UCSD-AML1 (cell line): ENCODE results near the gene MARS1.
"Not testable (repeated sequence)": the region's sequence is repeated elsewhere in the genome, so short reads cannot be mapped to it uniquely, and the experiment has no call there.

Experiments
- DNase-seq: peaks from one replicate; lab custom pipeline; 2025; ENCODE audit not compliant: unreplicated experiment; lab: John Stamatoyannopoulos, UW

Gene MARS1

DNA sequence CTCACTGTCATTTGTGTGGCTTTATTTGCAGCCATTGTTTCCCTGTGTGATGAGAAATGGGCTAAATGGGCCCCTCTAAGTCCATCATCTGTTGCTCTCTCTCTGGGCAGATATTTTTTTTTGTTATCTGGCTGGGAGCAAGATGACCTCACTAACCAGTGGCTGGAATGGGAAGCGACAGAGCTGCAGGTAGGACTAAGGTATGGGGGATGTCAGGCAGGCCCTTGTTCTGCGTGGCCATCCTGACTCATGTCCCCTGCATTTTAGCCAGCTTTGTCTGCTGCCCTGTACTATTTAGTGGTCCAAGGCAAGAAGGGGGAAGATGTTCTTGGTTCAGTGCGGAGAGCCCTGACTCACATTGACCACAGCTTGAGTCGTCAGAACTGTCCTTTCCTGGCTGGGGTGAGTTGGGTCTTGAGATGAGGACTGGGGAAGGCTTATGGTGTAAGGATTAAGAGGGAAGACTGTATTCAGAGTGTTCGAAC is 1.3 kb downstream of the MARS1 start:
- DNase-seq: no peak

DNA sequence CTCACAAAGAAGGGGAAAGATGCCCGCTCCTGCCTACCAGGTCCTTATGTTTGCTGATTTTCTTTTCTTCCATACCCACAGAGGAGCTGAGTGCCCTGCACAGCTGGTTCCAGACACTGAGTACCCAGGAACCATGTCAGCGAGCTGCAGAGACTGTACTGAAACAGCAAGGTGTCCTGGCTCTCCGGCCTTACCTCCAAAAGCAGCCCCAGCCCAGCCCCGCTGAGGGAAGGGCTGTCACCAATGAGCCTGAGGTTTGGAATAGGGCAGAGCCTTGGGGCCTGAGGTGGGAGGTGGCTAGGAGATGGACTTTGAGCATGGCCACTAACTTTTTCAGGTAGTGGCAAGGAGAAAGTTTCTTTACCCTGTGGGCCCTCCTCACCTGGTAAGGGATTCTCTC is 2.3 kb downstream of the MARS1 start:
- DNase-seq: no peak

DNA sequence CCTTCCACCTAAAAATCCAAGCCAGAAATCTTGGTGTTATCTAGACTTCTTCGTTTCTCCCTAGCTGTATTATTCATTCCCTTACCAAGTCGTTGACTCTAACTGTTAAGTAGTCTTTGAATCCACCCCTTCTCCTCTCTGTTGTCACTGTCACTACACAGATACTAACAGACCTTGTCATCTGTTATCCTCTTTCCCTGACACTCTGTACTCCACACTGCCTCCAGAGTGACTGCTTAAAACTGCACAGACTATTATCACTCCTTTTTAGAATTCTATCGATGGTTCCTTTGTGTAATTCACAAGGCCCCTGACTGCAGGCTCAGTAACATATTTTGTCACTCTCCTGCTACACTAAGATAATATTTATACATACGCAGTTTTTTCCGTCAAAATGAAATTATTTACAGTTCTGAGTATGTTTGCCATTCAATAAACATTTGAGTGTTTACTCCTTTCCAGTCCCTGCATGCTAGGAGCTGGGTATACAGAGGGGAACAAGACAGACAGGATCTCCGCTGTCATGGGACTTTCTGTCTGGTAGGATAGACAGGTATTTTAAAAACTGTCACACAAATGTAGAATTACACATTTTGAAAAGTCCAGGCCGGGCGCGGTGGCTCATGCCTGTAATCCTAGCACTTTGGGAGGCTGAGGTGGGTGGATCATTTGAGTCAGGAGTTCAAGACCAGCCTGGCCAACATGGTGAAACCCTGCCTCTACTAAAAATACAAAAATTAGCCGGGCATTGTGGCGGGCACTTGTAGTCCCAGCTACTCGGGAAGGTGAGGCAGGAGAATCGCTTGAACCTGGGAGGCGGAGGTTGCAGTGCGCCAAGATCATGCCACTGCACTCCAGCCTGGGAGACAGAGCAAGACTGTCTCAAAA is 3.8 kb downstream of the MARS1 start:
- no peak for DNase-seq

DNA sequence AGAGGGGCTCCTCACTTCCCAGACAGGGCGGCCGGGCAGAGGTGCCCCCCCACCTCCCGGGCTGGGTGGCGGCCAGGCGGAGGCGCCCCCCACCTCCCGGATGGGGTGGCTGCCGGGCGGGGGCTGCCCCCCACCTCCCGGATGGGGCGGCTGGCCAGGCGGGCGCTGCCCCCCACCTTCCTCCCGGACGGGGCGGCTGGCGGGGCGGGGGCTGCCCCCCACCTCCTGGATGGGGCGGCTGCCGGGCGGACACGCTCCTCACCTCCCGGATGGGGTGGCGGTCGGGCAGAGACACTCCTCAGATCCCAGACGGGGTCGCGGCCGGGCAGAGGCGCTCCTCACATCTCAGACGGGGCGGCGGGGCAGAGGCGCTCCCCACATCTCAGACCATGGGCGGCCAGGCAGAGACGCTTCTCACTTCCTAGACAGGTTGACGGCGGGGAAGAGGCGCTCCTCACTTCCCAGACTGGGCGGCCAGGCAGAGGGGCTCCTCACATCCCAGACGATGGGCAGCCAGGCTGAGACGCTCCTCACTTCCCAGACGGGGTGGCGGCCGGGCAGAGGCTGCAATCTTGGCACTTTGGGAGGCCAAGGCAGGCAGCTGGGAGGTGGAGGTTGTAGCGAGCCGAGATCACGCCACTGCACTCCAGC is 7.3 kb downstream of the MARS1 start:
- DNase-seq: not testable (repeated sequence)

DNA sequence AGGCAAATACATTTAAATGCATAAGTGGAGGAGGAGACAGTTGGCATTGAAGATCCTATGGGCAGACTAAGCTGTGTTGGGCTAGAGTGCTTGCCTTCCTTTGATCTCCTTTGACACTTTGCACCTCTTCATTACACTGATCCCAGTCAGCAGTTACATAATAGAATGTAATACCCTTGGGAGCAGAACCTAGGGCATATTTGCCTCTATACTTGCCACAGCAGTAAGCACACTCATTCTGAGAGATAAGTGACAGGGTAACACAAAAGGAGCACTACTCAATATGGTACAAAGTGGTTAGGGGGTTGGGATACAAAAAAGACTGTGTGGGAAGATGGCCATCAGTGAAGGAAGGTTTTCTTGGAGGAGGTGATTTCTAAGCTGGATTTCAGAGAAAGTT is 9.0 kb downstream of the MARS1 start:
- no peak for DNase-seq

DNA sequence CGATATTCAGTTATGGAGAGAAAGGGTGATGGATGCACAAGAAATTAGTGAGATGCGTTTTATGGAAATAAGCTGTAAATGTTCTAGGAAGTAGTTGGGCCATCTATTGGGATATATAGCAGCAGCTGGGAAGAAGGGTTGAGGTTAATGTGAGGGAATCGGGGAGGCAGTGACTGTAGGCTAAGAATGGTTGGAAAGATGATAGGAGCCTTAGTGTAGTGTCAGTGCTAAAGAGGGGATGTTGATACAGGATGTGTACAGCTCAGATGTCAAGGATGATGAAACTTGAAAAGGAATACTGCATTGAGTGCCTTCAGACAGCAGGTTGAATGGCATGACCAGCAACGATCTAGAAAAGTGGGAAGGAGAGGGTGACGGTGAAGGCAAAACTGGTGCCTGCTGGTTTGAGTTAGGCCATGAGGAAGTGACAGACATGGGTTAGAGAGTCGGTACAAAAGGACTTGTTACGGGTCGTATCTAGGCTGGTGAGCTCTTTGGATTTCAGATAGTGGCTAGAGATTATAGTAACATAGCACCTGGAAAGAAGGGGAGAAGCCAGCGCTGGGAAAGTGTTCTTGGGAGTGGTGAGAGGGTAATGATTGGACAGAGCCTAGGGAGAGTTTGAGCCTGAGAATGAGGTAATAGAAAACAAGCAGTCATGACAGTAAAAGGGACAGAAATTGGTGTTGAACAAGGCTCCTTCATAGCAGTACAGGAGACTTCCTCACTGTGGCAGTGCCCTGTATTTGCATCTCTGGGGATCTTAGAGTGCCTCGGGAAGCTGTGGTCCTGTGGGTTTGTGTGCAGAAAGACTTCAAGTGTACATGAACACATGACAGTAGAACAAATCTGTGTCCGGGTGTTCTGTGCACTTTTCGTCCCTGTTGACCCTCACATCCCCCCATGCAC is 9.6 kb downstream of the MARS1 start:
- no peak for DNase-seq

DNA sequence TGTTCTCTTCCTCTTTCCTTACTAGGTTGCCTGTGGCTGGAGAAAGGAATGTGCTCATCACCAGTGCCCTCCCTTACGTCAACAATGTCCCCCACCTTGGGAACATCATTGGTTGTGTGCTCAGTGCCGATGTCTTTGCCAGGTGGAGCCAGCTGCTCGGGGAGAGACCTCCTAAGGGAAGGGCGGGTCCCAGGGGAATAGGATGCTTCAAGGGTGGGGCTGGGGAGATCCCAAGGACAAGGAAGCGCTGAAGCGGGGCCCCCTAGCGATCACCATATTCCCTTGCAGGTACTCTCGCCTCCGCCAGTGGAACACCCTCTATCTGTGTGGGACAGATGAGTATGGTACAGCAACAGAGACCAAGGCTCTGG is 10.2 kb downstream of the MARS1 start:
- DNase-seq: no peak

DNA sequence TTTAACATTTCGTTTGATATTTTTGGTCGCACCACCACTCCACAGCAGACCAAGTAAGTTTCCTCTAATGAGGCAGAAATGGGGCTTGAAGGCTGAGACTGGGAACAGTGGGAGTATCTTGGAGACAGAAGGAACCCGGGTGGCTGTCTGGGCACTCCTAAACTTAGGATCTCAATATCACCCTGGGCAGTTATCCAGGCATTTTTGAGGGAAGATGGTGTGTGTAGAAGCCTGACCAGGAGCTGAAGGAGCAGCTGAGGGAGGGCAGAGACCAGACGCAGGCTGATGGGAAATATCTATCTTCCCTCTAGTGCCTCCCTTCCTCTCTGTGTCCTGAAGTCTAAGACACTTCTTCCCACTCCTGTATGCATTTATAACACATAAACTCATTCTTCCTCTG is 10.7 kb downstream of the MARS1 start:
- no peak for DNase-seq

DNA sequence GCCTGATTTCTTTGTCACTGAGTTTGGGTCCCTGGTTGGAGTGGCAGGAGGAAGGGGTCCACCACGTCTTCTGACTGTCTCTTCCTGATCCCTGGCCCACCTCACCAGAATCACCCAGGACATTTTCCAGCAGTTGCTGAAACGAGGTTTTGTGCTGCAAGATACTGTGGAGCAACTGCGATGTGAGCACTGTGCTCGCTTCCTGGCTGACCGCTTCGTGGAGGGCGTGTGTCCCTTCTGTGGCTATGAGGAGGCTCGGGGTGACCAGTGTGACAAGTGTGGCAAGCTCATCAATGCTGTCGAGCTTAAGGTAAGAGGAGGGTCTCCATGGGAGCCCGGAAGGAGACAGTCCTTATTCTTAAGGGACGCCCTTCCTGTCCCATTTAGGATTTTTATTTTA is 12.3 kb downstream of the MARS1 start:
- DNase-seq: no peak

DNA sequence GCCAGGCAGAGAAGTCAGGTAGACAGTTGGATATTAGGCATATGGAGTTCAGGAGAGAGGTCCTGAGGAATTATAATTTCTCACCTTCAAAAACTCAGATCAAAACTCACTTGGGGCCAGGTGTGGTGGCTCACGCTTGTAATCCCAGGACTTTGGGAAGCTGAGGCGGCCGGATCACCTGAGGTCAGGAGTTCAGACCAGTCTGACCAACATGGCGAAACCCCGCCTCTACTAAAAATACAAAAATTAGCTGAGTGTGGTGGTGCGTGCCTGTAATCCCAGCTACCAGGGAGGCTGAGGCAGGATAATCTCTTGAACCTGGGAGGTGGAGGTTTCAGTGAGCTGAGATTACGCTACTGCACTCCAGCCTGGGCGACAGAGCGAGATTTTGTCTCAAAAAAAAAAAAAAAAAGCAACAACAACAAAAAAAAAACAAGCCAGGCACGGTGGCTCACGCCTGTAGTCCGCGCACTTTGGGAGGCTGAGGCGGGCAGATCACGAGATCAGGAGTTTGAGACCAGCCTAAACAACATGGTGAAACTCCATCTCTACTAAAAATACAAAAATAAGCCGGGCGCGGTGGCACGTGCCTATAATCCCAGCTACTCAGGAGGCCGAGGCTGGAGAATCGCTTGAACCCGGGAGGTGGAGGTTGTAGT is 14.6 kb downstream of the MARS1 start:
- not testable (repeated sequence) for DNase-seq

DNA sequence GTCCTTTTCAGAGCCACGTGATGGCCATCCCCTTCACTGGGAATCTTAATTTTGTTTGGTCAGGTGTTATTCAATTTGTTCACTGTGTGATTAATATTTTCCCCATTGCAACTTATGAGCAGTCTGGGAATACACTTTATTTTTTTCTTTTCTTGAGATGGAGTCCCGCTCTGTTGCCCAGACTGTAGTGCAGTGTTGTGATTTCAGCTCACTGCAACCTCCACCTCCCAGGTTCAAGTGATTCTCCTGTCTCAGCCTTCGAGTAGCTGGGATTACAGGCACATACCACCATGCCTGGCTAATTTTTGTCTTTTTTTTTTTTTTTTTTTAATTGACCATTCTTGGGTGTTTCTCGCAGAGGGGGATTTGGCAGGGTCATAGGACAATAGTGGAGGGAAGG is 18.7 kb downstream of the MARS1 start:
- not testable (repeated sequence) for DNase-seq

DNA sequence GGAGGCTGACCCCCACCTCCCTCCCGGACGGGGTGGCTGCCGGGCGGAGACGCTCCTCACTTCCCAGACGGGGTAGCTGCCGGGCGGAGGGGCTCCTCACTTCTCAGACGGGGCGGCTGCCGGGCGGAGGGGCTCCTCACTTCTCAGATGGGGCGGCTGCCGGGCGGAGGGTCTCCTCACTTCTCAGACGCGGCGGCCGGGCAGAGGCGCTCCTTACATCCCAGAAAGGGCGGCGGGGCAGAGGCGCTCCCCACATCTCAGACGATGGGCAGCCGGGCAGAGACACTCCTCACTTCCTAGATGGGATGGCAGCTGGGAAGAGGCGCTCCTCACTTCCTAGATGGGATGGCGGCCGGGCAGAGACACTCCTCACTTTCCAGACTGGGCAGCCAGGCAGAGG is 19.9 kb downstream of the MARS1 start:
- not testable (repeated sequence) for DNase-seq

DNA sequence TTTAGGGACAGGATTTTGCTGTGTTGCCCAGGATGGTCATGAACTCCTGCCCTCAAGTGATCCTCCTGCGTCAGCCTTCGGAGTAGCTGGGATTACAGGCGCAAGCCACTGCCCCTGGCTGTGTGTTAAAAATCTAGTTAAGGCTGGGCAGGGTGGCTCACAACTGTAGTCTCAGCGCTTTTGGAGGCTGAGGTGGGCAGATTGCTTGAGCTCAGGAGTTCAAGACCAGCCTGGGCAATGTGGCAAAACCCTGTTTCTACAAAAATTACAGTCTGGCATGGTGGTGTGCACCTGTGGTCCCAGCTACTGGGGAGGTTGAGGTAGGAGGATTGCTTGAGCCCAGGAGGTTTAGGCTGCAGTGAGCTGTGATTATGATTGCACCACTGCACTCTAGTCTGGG is 23.3 kb downstream of the MARS1 start:
- DNase-seq: no peak

DNA sequence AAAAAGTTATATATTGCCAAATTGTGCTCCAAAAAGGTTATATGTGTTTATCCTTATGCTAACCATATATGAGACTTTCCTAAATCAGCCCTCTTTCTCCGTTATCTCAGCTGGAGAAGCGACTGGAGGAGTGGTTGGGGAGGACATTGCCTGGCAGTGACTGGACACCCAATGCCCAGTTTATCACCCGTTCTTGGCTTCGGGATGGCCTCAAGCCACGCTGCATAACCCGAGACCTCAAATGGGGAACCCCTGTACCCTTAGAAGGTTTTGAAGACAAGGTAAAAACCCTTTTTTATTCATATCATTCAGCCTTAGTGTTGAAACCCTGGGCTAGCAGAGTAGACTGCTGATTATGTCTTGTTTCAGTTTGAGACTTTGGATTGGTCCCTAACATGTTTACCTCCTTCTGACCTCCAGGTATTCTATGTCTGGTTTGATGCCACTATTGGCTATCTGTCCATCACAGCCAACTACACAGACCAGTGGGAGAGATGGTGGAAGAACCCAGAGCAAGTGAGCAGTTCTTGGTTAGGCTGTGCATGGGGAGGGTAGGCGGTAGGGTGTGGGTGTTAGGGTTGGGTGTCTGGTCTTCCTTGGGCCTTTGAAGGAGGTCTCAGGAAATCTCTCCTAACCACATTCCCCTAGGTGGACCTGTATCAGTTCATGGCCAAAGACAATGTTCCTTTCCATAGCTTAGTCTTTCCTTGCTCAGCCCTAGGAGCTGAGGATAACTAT is 23.9 kb downstream of the MARS1 start:
- DNase-seq: no peak

DNA sequence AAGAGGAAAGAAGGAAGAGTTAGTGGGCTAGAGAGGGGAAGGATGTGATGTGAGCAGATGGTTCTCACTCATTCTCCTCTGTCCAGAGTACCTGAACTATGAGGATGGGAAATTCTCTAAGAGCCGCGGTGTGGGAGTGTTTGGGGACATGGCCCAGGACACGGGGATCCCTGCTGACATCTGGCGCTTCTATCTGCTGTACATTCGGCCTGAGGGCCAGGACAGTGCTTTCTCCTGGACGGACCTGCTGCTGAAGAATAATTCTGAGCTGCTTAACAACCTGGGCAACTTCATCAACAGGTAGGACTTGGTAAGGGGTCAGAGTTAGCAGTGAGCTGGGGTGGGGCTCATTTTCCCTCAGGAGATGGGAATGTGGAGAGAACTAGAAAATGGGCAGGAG is 24.8 kb downstream of the MARS1 start:
- DNase-seq: no peak

DNA sequence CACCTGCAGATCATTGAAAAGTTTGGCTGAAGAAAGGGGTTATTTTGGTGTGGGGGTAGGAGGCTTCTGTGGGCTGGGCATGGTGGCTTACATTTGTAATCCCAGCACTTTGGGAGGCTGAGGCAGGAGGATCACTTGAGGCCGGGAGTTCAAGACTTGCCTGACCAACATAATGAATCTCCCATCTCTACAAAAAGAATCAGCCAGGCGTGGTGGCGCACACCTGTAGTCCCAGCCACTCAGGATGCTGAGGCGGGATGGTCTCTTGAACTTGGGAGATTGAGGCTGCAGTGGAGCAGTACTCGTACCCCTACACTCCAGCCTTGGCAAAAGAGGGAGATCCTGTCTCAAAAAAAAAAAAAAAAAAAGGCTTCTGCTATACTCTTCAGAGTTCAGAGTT is 25.4 kb downstream of the MARS1 start:
- DNase-seq: no peak

DNA sequence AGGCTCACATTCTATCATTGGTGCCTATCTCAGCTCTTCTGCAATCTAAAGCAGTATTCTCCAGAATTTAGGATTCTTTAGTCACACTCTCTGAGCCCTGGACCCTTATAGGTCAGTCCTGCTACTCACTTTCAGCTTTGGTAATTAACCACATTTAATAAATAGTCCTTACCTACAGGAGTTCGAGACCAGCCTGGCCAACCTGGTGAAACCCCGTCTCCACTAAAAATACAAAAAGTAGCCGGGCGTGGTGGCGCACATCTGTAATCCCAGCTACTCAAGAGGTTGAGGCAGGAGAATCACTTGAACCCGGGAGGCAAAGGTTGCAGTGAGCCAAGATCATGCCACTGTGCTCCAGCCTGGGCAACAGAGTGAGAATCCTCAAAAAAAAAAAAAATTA is 25.8 kb downstream of the MARS1 start:
- DNase-seq: not testable (repeated sequence)

DNA sequence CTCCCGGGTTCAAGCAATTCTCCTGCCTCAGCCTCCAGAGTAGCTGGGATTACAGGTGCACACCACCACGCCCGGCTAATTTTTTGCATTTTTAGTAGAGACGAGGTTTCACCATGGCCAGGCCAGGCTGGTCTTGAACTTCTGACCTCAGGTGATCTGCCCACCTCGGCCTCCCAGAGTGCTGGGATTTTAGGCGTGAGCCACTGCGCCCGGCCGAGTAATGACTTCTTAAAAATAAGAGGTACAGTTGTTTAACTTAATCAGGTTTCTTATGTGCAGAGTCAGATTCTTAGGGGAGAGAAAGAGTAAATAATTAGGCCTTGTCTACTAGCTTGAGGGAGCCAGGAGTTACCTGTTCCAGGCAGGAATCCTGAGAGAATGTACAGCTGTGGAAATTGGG is 26.4 kb downstream of the MARS1 start:
- not testable (repeated sequence) for DNase-seq

DNA sequence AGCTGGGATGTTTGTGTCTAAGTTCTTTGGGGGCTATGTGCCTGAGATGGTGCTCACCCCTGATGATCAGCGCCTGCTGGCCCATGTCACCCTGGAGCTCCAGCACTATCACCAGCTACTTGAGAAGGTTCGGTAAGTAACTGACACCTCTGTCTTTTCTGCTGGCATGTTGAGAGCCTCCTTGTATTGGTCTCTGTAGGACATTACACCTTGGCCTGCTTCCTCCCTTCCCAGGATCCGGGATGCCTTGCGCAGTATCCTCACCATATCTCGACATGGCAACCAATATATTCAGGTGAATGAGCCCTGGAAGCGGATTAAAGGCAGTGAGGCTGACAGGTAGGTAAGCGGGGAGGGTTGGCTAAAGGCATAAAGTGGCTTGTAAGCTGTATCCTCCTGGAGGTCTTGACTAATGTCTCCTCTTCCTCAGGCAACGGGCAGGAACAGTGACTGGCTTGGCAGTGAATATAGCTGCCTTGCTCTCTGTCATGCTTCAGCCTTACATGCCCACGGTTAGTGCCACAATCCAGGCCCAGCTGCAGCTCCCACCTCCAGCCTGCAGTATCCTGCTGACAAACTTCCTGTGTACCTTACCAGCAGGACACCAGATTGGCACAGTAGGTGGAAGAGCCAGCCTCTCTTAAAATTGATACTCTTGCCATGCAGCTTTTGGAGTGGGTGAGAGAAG is 27.0 kb downstream of the MARS1 start:
- no peak for DNase-seq
